ENCODE measurements around the gene SOCS7. TPM values are rescaled to one million over a fixed set of nuclear protein-coding genes. Genes with fewer than 3 reads are reported as not detected.
A peak's percentile ranks its signal among the peaks of the same experiment; 100 is the strongest.

Gene SOCS7
- total and polyA plus RNA-seq, 4 experiments from 2014 or later = 0.11 to 24.7 (median 12.4) TPM

GRCh38 chr17:38450557-38451029, 98.9 kb downstream of the SOCS7 start:
- Mint-ChIP-seq H3K4me1 (peaks cover 7 to 19% (median 14%) of the 10 kb centered on the region in 4 donors), H3K36me3 (no peaks in the 10 kb centered on the region), H3K27me3 (peaks cover 34 to 36% of the 10 kb centered on the region in 2 donors), H3K9me3 (no peaks in the 10 kb centered on the region), H3K4me3 (no peak overlapping the region), H3K27ac (no peak overlapping the region)
- ChIA-PET CTCF (ENCODE audit: partially characterized antibody) (no interaction called here), POLR2A (ENCODE audit: partially characterized antibody) (no interaction called here)
- intact Hi-C loops (cut with micrococcal nuclease) = no loop called here
- Histone ChIP-seq H3K4me3 (ENCODE audit: low read length in 2 of 2) (no peak overlapping the region), H3K36me3 (ENCODE audit: insufficient read depth, low read length) (no peaks in the 10 kb centered on the region), H3K27ac (ENCODE audit: low read depth, low read length) (no peak overlapping the region), H3K4me1 (ENCODE audit: insufficient read depth, low read length) (no peaks in the 10 kb centered on the region), H3K9me3 (ENCODE audit: control insufficient read depth in 1 of 2, low read length in 2 of 2) (no peaks in the 10 kb centered on the region), H3K27me3 (ENCODE audit: insufficient read depth, low read length) (peaks cover 10% of the 10 kb centered on the region)
- DNase-seq = no peak

- DNase-seq = no peak
- ChIA-PET CTCF (ENCODE audit: partially characterized antibody) (no interaction called here), POLR2A (ENCODE audit: partially characterized antibody) (no interaction called here)
- H3K4me3 Mint-ChIP-seq = no peak overlapping the region
- H3K36me3 Mint-ChIP-seq = no peaks in the 10 kb centered on the region
- Histone ChIP-seq H3K4me1 (ENCODE audit: insufficient read depth, low read length) (no peaks in the 10 kb centered on the region), H3K27me3 (ENCODE audit: insufficient read depth, low read length) (peaks cover 10% of the 10 kb centered on the region), H3K27ac (ENCODE audit: low read depth, low read length) (no peak overlapping the region), H3K9me3 (ENCODE audit: control insufficient read depth in 1 of 2, low read length in 2 of 2) (no peaks in the 10 kb centered on the region), H3K36me3 (ENCODE audit: insufficient read depth, low read length) (no peaks in the 10 kb centered on the region), H3K4me3 (ENCODE audit: low read length in 2 of 2) (no peak overlapping the region)
- no peak overlapping the region for H3K27ac Mint-ChIP-seq
- peaks cover 7 to 19% (median 14%) of the 10 kb centered on the region in 4 donors for H3K4me1 Mint-ChIP-seq
- peaks cover 38 to 39% of the 10 kb centered on the region in 2 donors for H3K27me3 Mint-ChIP-seq
- intact Hi-C loops (cut with micrococcal nuclease) = no loop called here
- no peaks in the 10 kb centered on the region for H3K9me3 Mint-ChIP-seq
These were observed 99.6 kb downstream of the SOCS7 start for GRCh38 chr17:38451030-38451839.

- Mint-ChIP-seq H3K36me3 (no peaks in the 10 kb centered on the region), H3K9me3 (no peaks in the 10 kb centered on the region), H3K4me3 (no peak overlapping the region), H3K27ac (no peak overlapping the region), H3K4me1 (peaks cover 7 to 19% (median 14%) of the 10 kb centered on the region in 4 donors), H3K27me3 (peaks cover 38 to 40% of the 10 kb centered on the region in 2 donors)
- H3K4me1 ChIP-seq (ENCODE audit: insufficient read depth, low read length) = no peaks in the 10 kb centered on the region
- H3K9me3 ChIP-seq (ENCODE audit: control insufficient read depth in 1 of 2, low read length in 2 of 2) = no peaks in the 10 kb centered on the region
- no peak for DNase-seq
- H3K27ac ChIP-seq (ENCODE audit: low read depth, low read length) = no peak overlapping the region
- H3K4me3 ChIP-seq (ENCODE audit: low read length in 2 of 2) = no peak overlapping the region
- H3K36me3 ChIP-seq (ENCODE audit: insufficient read depth, low read length) = no peaks in the 10 kb centered on the region
- POLR2A ChIA-PET (ENCODE audit: partially characterized antibody) = no interaction called here
- CTCF ChIA-PET (ENCODE audit: partially characterized antibody) = no interaction called here
- intact Hi-C loops (cut with micrococcal nuclease) = no loop called here
- H3K27me3 ChIP-seq (ENCODE audit: insufficient read depth, low read length) = peaks cover 10% of the 10 kb centered on the region
These were observed 100.3 kb downstream of the SOCS7 start for GRCh38 chr17:38451840-38452529.

- CTCF ChIA-PET (ENCODE audit: partially characterized antibody) = no interaction called here
- Mint-ChIP-seq H3K27ac (no peak overlapping the region), H3K36me3 (no peaks in the 10 kb centered on the region), H3K9me3 (no peaks in the 10 kb centered on the region), H3K4me1 (peaks cover 7 to 19% (median 14%) of the 10 kb centered on the region in 4 donors), H3K4me3 (peak overlapping the region in 5 of 8 donors; percentile 14 to 75 (median 47)), H3K27me3 (peaks cover 42 to 46% of the 10 kb centered on the region in 2 donors)
- POLR2A ChIA-PET (ENCODE audit: partially characterized antibody) = no interaction called here
- Histone ChIP-seq H3K36me3 (ENCODE audit: insufficient read depth, low read length) (no peaks in the 10 kb centered on the region), H3K27me3 (ENCODE audit: insufficient read depth, low read length) (peaks cover 10% of the 10 kb centered on the region), H3K4me1 (ENCODE audit: insufficient read depth, low read length) (no peaks in the 10 kb centered on the region), H3K4me3 (ENCODE audit: low read length in 2 of 2) (no peak overlapping the region), H3K27ac (ENCODE audit: low read depth, low read length) (no peak overlapping the region), H3K9me3 (ENCODE audit: control insufficient read depth in 1 of 2, low read length in 2 of 2) (no peaks in the 10 kb centered on the region)
- intact Hi-C loops (cut with micrococcal nuclease) = no loop called here
- DNase-seq = no peak
These were observed 101.1 kb downstream of the SOCS7 start for GRCh38 chr17:38452719-38453118.

- Histone ChIP-seq H3K27ac (ENCODE audit: low read depth, low read length) (no peak overlapping the region), H3K4me1 (ENCODE audit: insufficient read depth, low read length) (no peaks in the 10 kb centered on the region), H3K36me3 (ENCODE audit: insufficient read depth, low read length) (no peaks in the 10 kb centered on the region), H3K27me3 (ENCODE audit: insufficient read depth, low read length) (peaks cover 10% of the 10 kb centered on the region), H3K9me3 (ENCODE audit: control insufficient read depth in 1 of 2, low read length in 2 of 2) (no peaks in the 10 kb centered on the region), H3K4me3 (ENCODE audit: low read length in 2 of 2) (no peak overlapping the region)
- Mint-ChIP-seq H3K27me3 (peaks cover 40 to 42% of the 10 kb centered on the region in 2 donors), H3K27ac (no peak overlapping the region), H3K4me1 (peaks cover 7 to 19% (median 14%) of the 10 kb centered on the region in 4 donors), H3K4me3 (no peak overlapping the region), H3K9me3 (no peaks in the 10 kb centered on the region), H3K36me3 (no peaks in the 10 kb centered on the region)
- ChIA-PET CTCF (ENCODE audit: partially characterized antibody) (no interaction called here), POLR2A (ENCODE audit: partially characterized antibody) (no interaction called here)
- DNase-seq = no peak
- intact Hi-C loops (cut with micrococcal nuclease) = no loop called here
These were observed 102.3 kb downstream of the SOCS7 start for GRCh38 chr17:38453951-38454421.

GRCh38 chr17:38454532-38454931, 102.9 kb downstream of the SOCS7 start:
- no peak for DNase-seq
- Histone ChIP-seq H3K9me3 (ENCODE audit: control insufficient read depth in 1 of 2, low read length in 2 of 2) (no peaks in the 10 kb centered on the region), H3K4me3 (ENCODE audit: low read length in 2 of 2) (no peak overlapping the region), H3K36me3 (ENCODE audit: insufficient read depth, low read length) (no peaks in the 10 kb centered on the region), H3K27me3 (ENCODE audit: insufficient read depth, low read length) (peaks cover 10% of the 10 kb centered on the region), H3K27ac (ENCODE audit: low read depth, low read length) (no peak overlapping the region), H3K4me1 (ENCODE audit: insufficient read depth, low read length) (no peaks in the 10 kb centered on the region)
- intact Hi-C loops (cut with micrococcal nuclease) = no loop called here
- CTCF ChIA-PET (ENCODE audit: partially characterized antibody) = no interaction called here
- Mint-ChIP-seq H3K4me3 (peak overlapping the region in 4 of 8 donors; percentile 6 to 62 (median 33)), H3K9me3 (no peaks in the 10 kb centered on the region), H3K27me3 (peaks cover 39 to 42% of the 10 kb centered on the region in 2 donors), H3K27ac (no peak overlapping the region), H3K36me3 (no peaks in the 10 kb centered on the region), H3K4me1 (peaks cover 7 to 19% (median 14%) of the 10 kb centered on the region in 4 donors)
- POLR2A ChIA-PET (ENCODE audit: partially characterized antibody) = no interaction called here
